ENCODE data around the gene DCAF10. TPM values are rescaled to one million over a fixed set of nuclear protein-coding genes. Genes with fewer than 3 reads are reported as not detected.
"Not testable (repeated sequence)": the region's sequence is repeated elsewhere in the genome, so short reads cannot be mapped to it uniquely, and the experiment has no call there.

The DCAF10 gene
- polyA plus RNA-seq, 1 donor from 2014 or later = 23.3 TPM

GRCh38 chr9:37801287-37801850, 772 bp downstream of the DCAF10 start (continued):
- no peak for TF ChIP-seq REST (IDR thresholded peaks at IDR 0.05; ENCODE audit: borderline replicate concordance)

GRCh38 chr9:37801959-37802711, 1.5 kb downstream of the DCAF10 start:
- Histone ChIP-seq H3K27me3 (ENCODE audit: insufficient read depth, low read depth, low read length) (no peaks in the 10 kb centered on the region), H4K20me1 (ENCODE audit: insufficient read depth) (peaks cover 3% of the 10 kb centered on the region), H3K27ac (ENCODE audit: low read length) (no peak overlapping the region), H3F3A (ENCODE audit: insufficient read depth, low read length, poor library complexity, severe bottlenecking) (no peaks in the 10 kb centered on the region), H3K9me3 (ENCODE audit: low read length) (no peaks in the 10 kb centered on the region), H3K9ac (ENCODE audit: low read length) (peak overlapping the region; percentile 87), H3K79me2 (replicated peaks; ENCODE audit: insufficient read depth, low read length) (peaks cover 35% of the 10 kb centered on the region), H2AFZ (ENCODE audit: low read depth, low read length) (no peak overlapping the region), H3K4me3 (ENCODE audit: low read length) (peak overlapping the region; percentile 97), H3K36me3 (ENCODE audit: insufficient read depth, low read length) (no peaks in the 10 kb centered on the region), H3K9me2 (ENCODE audit: insufficient read depth, low read length) (no peaks in the 10 kb centered on the region), H3K4me2 (ENCODE audit: low read length) (peak overlapping the region; percentile 81)
- no peak for TF ChIP-seq RAD21 (conservative IDR thresholded peaks at IDR 0.05)
- TF ChIP-seq MXI1 (conservative IDR thresholded peaks at IDR 0.05; ENCODE audit: poor library complexity, severe bottlenecking) = no peak

- no peak for TF ChIP-seq MXI1 (conservative IDR thresholded peaks at IDR 0.05; ENCODE audit: poor library complexity, severe bottlenecking)
- TF ChIP-seq CTCF (IDR thresholded peaks at IDR 0.05; ENCODE audit: poor library complexity, severe bottlenecking) = no peak
- H2AFZ ChIP-seq (ENCODE audit: low read depth, low read length) = no peak overlapping the region
- no peaks in the 10 kb centered on the region for H3F3A ChIP-seq (ENCODE audit: insufficient read depth, low read length, poor library complexity, severe bottlenecking)
- no peaks in the 10 kb centered on the region for H3K9me2 ChIP-seq (ENCODE audit: insufficient read depth, low read length)
- peaks cover 49% of the 10 kb centered on the region for H3K79me2 ChIP-seq (replicated peaks; ENCODE audit: insufficient read depth, low read length)
- no peaks in the 10 kb centered on the region for H3K9me3 ChIP-seq (ENCODE audit: low read length)
- no peak overlapping the region for H3K9ac ChIP-seq (ENCODE audit: low read length)
- no peaks in the 10 kb centered on the region for H3K36me3 ChIP-seq (ENCODE audit: insufficient read depth, low read length)
- no peak overlapping the region for H3K4me3 ChIP-seq (ENCODE audit: low read length)
- no peak overlapping the region for H3K27ac ChIP-seq (ENCODE audit: low read length)
- no peak overlapping the region for H3K4me2 ChIP-seq (ENCODE audit: low read length)
- H3K27me3 ChIP-seq (ENCODE audit: insufficient read depth, low read depth, low read length) = no peaks in the 10 kb centered on the region
- H4K20me1 ChIP-seq (ENCODE audit: insufficient read depth) = peaks cover 3% of the 10 kb centered on the region
These were observed 5.7 kb downstream of the DCAF10 start for GRCh38 chr9:37806271-37806670.

- not testable (repeated sequence) for H3K27me3 ChIP-seq (ENCODE audit: insufficient read depth, low read depth, low read length); H4K20me1 ChIP-seq (ENCODE audit: insufficient read depth); H3K9me3 ChIP-seq (ENCODE audit: low read length); H3K9me2 ChIP-seq (ENCODE audit: insufficient read depth, low read length); H3K4me2 ChIP-seq (ENCODE audit: low read length); H2AFZ ChIP-seq (ENCODE audit: low read depth, low read length); H3F3A ChIP-seq (ENCODE audit: insufficient read depth, low read length, poor library complexity, severe bottlenecking); H3K27ac ChIP-seq (ENCODE audit: low read length); H3K9ac ChIP-seq (ENCODE audit: low read length); H3K36me3 ChIP-seq (ENCODE audit: insufficient read depth, low read length); H3K4me3 ChIP-seq (ENCODE audit: low read length)
- peaks cover 20% of the 10 kb centered on the region for H3K79me2 ChIP-seq (replicated peaks; ENCODE audit: insufficient read depth, low read length)
These were observed 9.1 kb downstream of the DCAF10 start for GRCh38 chr9:37809676-37810075.

Measured in neural cell (in vitro differentiated cells).